ENCODE data around the gene PRCD.
"Not testable (repeated sequence)": the region's sequence is repeated elsewhere in the genome, so short reads cannot be mapped to it uniquely, and the experiment has no call there.

PRCD gene

DNA sequence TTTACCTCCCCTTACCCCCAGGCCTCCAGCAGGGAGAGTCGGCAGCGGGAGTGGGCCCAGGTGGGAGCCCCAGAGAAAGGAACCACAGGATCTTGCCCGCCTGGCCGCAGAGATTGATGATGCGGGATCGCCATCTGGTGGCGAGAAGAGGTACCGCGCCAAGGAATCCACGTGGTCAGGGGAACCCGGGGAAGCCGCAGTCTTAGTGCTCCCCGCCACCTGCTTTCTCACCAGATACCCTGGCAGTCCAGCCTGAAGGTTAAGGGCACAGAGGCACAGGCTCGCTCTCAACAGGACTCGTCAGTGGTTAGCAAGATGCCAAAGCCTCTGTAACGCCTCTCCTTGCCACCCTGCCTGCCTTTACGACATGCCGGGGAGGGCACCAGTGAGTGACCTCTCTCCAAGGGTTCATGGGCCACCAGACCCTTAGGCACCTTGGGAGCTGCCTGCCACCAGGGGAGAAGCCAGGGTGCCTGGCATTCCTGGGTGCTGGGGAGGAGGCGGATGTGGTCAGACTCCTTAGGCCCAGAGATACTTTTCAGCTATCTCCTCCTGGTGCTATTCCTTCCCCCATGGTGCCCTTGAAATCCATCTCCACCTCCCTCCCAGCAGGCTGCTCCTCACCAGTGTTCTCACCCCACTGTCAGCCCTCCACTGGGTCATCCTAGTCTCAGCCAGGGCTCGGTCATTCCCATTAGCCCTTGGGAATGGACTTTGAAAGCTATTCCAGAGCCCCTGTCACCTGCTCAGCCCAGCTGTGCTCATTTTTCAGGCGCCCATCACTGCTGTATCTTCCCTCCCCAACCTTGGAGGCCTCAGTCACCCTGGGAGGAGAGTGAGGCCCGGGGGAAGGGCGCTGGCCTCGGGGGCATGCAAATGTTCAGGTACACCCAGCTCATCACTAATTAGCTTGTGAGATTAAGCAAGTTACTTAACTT lies 33.2 kb upstream of the PRCD start:
- no peak for DNase-seq

GRCh38 chr17:76508472-76509063 lies 31.3 kb upstream of the PRCD start:
- DNase-seq: not testable (repeated sequence)

GRCh38 chr17:76510831-76511244 lies 29.0 kb upstream of the PRCD start:
- no peak for DNase-seq

DNA sequence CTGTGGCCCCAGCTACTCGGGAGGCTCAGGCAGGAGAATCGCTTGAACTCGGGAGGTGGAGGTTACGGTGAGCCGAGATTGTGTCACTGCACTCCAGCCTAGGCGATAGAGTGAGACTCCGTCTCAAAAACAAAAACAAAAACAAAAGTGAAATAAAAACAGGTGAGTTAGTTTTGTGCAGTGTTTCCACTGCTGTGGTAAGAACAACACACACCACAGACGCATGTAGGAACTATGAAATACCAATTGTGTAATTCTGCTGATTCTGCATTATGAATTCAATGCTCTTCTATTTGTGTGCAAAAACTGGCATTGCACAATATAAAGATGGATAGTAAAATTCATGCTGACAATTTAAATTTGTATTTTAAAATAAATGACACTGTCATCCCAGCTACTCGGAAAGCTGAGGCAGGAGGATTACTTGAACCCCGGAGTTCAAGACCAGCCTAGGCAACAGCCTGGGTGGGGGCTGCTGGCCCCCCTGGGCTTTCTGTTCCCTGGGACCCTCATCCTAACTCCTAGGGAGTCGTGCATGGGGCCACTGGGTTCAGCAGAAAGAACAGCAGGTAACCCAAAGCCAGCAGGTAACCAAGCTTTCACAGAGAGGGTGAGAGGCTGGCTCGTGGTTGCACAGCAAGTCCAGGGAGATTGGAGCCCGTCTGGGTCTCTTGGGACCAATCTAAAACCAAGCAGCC lies 28.0 kb upstream of the PRCD start:
- DNase-seq: no peak

- no peak for DNase-seq
Measured at GRCh38 chr17:76512366-76513305, 27.2 kb upstream of the PRCD start.

- no peak for DNase-seq
Measured at GRCh38 chr17:76513306-76513692, 26.5 kb upstream of the PRCD start.

- DNase-seq: not testable (repeated sequence)
Measured at GRCh38 chr17:76514355-76514754, 25.5 kb upstream of the PRCD start.

GRCh38 chr17:76515274-76515949 lies 24.4 kb upstream of the PRCD start:
- DNase-seq: no peak

- DNase-seq: no peak
Measured at GRCh38 chr17:76517638-76518038, 22.2 kb upstream of the PRCD start.

DNA sequence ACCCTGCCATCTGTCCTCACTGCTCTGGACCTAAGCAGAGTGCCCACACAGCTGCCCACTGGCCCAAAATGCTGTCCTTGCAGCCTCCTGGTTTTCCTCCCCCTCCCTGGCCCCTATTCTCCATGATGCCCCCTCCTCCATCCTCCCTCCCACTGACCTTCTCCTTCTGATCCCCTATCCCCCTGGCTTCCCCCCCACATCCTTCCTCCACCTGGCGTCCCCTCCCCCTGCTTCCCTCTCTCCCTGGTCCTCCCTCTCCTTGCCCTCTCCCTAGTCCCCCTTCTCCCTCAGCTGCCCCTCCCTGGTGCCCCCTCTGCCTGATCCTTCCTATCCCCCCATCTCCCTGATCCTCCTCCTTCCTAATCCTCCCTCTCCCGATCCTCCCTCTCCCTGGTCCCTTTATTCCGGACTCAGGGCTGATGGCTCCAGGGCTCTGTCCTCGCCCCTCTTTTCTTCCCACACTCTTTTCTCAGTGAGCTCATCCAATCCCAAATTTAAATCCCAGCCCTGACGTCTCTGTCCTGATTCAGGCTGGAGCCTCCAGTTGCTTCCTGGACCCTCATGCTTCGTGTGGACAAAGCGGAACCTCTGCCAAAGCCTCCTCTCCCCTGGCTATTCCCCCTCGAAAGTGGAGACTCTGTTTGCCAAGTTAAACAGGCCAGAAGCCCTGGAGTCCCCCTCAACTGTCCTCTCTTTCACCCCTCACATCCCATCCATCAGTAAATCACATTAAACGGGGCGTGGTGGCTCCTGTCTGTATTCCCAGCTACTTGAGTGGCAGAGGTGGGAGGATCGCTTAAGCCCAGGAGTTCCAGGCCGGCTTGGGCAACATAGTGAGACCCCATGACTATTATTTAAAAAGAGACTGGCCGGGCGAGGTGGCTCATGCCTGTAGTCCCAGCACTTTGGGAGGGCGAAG lies 20.5 kb upstream of the PRCD start:
- DNase-seq: no peak

GRCh38 chr17:76521262-76521661 lies 18.6 kb upstream of the PRCD start:
- DNase-seq: no peak

DNA sequence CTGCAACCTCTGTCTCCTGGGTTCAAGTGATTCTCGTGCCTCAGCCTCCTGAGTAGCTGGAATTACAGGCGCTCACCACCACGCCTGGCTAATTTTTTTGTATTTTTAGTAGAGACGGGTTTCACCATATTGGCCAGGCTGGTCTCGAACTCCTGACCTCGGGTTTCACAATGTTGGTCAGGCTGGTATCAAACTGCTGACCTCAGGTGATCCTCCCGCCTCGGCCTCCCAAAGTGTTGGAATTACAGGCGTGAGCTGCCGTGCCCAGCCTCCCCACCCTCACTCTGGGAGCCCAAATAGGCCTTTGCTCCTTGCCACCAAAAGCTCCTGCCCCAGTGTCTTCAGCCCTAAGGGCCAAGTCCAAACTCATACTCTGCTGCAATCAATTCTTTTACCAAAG lies 18.2 kb upstream of the PRCD start:
- DNase-seq: not testable (repeated sequence)

GRCh38 chr17:76523084-76524037 lies 16.5 kb upstream of the PRCD start:
- no peak for DNase-seq

GRCh38 chr17:76524598-76525512 lies 15.0 kb upstream of the PRCD start:
- DNase-seq: no peak

- not testable (repeated sequence) for DNase-seq
Measured at GRCh38 chr17:76525513-76525833, 14.4 kb upstream of the PRCD start.

GRCh38 chr17:76527016-76527415 lies 12.8 kb upstream of the PRCD start:
- DNase-seq: not testable (repeated sequence)

GRCh38 chr17:76527430-76528111 lies 12.3 kb upstream of the PRCD start:
- DNase-seq: no peak

DNA sequence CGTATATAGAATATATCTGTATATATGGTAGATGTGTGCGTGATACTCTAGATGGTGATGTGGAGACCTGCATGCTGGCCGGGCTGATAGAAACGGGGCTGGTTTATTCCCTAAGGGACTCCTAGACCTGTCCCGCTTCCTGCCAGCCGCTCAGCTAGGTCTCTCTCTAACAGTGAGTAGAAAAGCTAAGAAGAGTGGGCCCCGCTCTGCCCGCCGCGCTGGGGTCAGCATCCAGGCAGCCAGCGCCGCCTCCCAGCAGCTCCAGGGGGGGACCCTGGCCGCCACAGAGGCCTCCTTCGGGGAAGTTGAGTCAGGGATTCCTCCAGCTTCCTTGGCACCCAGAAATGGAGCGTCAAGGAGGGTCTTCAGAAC lies 11.7 kb upstream of the PRCD start:
- DNase-seq: no peak
